ENCODE data around the gene PAX5. TPM values are rescaled to one million over a fixed set of nuclear protein-coding genes. Genes with fewer than 3 reads are reported as not detected.

PAX5 gene
- total RNA-seq, 2 experiments from 2014 or later = 2.2 to 2.4 TPM

GRCh38 chr9:36991516-36992134, 42.4 kb downstream of the PAX5 start:
- peak; percentile 61 for DNase-seq
- H3K36me3 Mint-ChIP-seq = peaks cover 12% of the 10 kb centered on the region
- H3K27ac Mint-ChIP-seq = no peak overlapping the region
- peaks cover 13% of the 10 kb centered on the region for H3K4me1 Mint-ChIP-seq
- no peak overlapping the region for H3K4me3 Mint-ChIP-seq
- H3K27me3 Mint-ChIP-seq = peaks cover 65% of the 10 kb centered on the region
- H3K9me3 Mint-ChIP-seq = peaks cover 13% of the 10 kb centered on the region

- DNase-seq = no peak
- H3K27ac Mint-ChIP-seq = no peak overlapping the region
These were observed 45.2 kb downstream of the PAX5 start for GRCh38 chr9:36988848-36989247.

GRCh38 chr9:36987891-36988290, 46.2 kb downstream of the PAX5 start:
- H3K27ac Mint-ChIP-seq = no peak overlapping the region
- peaks cover 12% of the 10 kb centered on the region for H3K36me3 Mint-ChIP-seq
- peaks cover 78% of the 10 kb centered on the region for H3K27me3 Mint-ChIP-seq
- peaks cover 14% of the 10 kb centered on the region for H3K4me1 Mint-ChIP-seq
- peaks cover 13% of the 10 kb centered on the region for H3K9me3 Mint-ChIP-seq
- DNase-seq = no peak
- no peak overlapping the region for H3K4me3 Mint-ChIP-seq

More at GRCh38 chr9:36988848-36989247, 45.2 kb downstream of the PAX5 start:
- Mint-ChIP-seq H3K4me1 (peaks cover 14% of the 10 kb centered on the region), H3K9me3 (peaks cover 13% of the 10 kb centered on the region), H3K36me3 (peaks cover 12% of the 10 kb centered on the region), H3K4me3 (no peak overlapping the region), H3K27me3 (peaks cover 78% of the 10 kb centered on the region)

- Mint-ChIP-seq H3K27me3 (peaks cover 80% of the 10 kb centered on the region), H3K4me1 (peaks cover 14% of the 10 kb centered on the region), H3K27ac (no peak overlapping the region), H3K36me3 (peaks cover 12% of the 10 kb centered on the region), H3K4me3 (no peak overlapping the region), H3K9me3 (peaks cover 13% of the 10 kb centered on the region)
- DNase-seq = no peak
These were observed 46.7 kb downstream of the PAX5 start for GRCh38 chr9:36987409-36987808.

- Mint-ChIP-seq H3K9me3 (peaks cover 12% of the 10 kb centered on the region), H3K27ac (no peak overlapping the region), H3K27me3 (peaks cover 77% of the 10 kb centered on the region), H3K4me3 (peak overlapping the region; percentile 33), H3K36me3 (peaks cover 12% of the 10 kb centered on the region), H3K4me1 (peaks cover 14% of the 10 kb centered on the region)
- no peak for DNase-seq
These were observed 47.3 kb downstream of the PAX5 start for GRCh38 chr9:36986468-36987408.

GRCh38 chr9:36985769-36986467, 48.1 kb downstream of the PAX5 start:
- Mint-ChIP-seq H3K27ac (no peak overlapping the region), H3K36me3 (peaks cover 5% of the 10 kb centered on the region), H3K4me1 (peaks cover 14% of the 10 kb centered on the region), H3K4me3 (peak overlapping the region; percentile 46), H3K9me3 (peaks cover 5% of the 10 kb centered on the region), H3K27me3 (peaks cover 81% of the 10 kb centered on the region)
- DNase-seq = peak; percentile 10

- Mint-ChIP-seq H3K27me3 (peaks cover 79% of the 10 kb centered on the region), H3K9me3 (peaks cover 1% of the 10 kb centered on the region), H3K36me3 (peaks cover 2% of the 10 kb centered on the region), H3K27ac (no peak overlapping the region), H3K4me1 (peaks cover 14% of the 10 kb centered on the region), H3K4me3 (peak overlapping the region; percentile 46)
- DNase-seq = no peak
These were observed 48.9 kb downstream of the PAX5 start for GRCh38 chr9:36985061-36985768.

GRCh38 chr9:36980148-36980974, 53.7 kb downstream of the PAX5 start:
- Mint-ChIP-seq H3K4me1 (no peaks in the 10 kb centered on the region), H3K27ac (no peak overlapping the region), H3K9me3 (no peaks in the 10 kb centered on the region), H3K4me3 (no peak overlapping the region), H3K36me3 (no peaks in the 10 kb centered on the region), H3K27me3 (peaks cover 52% of the 10 kb centered on the region)
- no peak for DNase-seq

- H3K27ac Mint-ChIP-seq = no peak overlapping the region
- no peaks in the 10 kb centered on the region for H3K4me1 Mint-ChIP-seq
- H3K27me3 Mint-ChIP-seq = peaks cover 27% of the 10 kb centered on the region
- H3K4me3 Mint-ChIP-seq = no peak overlapping the region
- no peak for DNase-seq
- H3K36me3 Mint-ChIP-seq = no peaks in the 10 kb centered on the region
- no peaks in the 10 kb centered on the region for H3K9me3 Mint-ChIP-seq
These were observed 57.6 kb downstream of the PAX5 start for GRCh38 chr9:36976371-36977030.

- Mint-ChIP-seq H3K36me3 (no peaks in the 10 kb centered on the region), H3K9me3 (no peaks in the 10 kb centered on the region), H3K27ac (no peak overlapping the region), H3K4me1 (no peaks in the 10 kb centered on the region), H3K4me3 (no peak overlapping the region), H3K27me3 (peaks cover 21% of the 10 kb centered on the region)
- DNase-seq = no peak
These were observed 59.3 kb downstream of the PAX5 start for GRCh38 chr9:36974731-36975130.

GRCh38 chr9:36971935-36972488, 62.1 kb downstream of the PAX5 start:
- DNase-seq = no peak
- Mint-ChIP-seq H3K9me3 (no peaks in the 10 kb centered on the region), H3K27ac (no peak overlapping the region), H3K4me1 (no peaks in the 10 kb centered on the region), H3K36me3 (no peaks in the 10 kb centered on the region), H3K4me3 (no peak overlapping the region), H3K27me3 (peaks cover 17% of the 10 kb centered on the region)

- Mint-ChIP-seq H3K4me3 (no peak overlapping the region), H3K4me1 (no peaks in the 10 kb centered on the region), H3K36me3 (no peaks in the 10 kb centered on the region), H3K27me3 (peaks cover 7% of the 10 kb centered on the region), H3K9me3 (no peaks in the 10 kb centered on the region), H3K27ac (no peak overlapping the region)
- DNase-seq = no peak
These were observed 63.8 kb downstream of the PAX5 start for GRCh38 chr9:36970007-36970888.
